OCI-LY7 (cell line): ENCODE measurements around the gene TPRA1.

Source experiments
- CTCF ChIP-seq: fragments of 200-600 bp; sonication (generic); conservative IDR thresholded peaks from 2 replicates; pipeline ENCODE4 v1.5.1; 2014; ENCODE audit warnings: mild to moderate bottlenecking, antibody characterized with exemption, low read length, moderate library complexity, mixed read lengths
- EZH2phosphoT487 ChIP-seq: fragments of 200-600 bp; sonication (generic); IDR thresholded peaks from 2 replicates; pipeline ENCODE4 v1.6.1; 2018; ENCODE audit warnings: low read depth, borderline replicate concordance, mild to moderate bottlenecking, mixed run types, antibody characterized with exemption, low read length, moderate library complexity, mixed read lengths

GRCh38 chr3:127580327-127581060 lies 10.0 kb downstream of the TPRA1 start:
- TF ChIP-seq CTCF (no peak), EZH2phosphoT487 (no peak)
